Colonic mucosa (tissue), 4 donors: ENCODE results near the gene COL23A1. TPM values are rescaled to one million over a fixed set of nuclear protein-coding genes. Genes with fewer than 3 reads are reported as not detected.

Experiments used
- DNase-seq: peaks from one replicate; pipeline ENCODE4 v3.0.0-alpha.2; 2020
- H3K27ac ChIP-seq: fragments of 200-600 bp; one replicate; pipeline ENCODE4 v1.8.0; 2021
- H3K27me3 ChIP-seq: fragments of 200-600 bp; one replicate; pipeline ENCODE4 v1.8.0; 2021
- H3K36me3 ChIP-seq: fragments of 200-600 bp; one replicate; pipeline ENCODE4 v1.8.0; 2021
- H3K4me1 ChIP-seq: fragments of 200-600 bp; one replicate; pipeline ENCODE4 v1.8.0; 2021; ENCODE audit warnings: mild to moderate bottlenecking
- H3K4me3 ChIP-seq: fragments of 200-600 bp; one replicate; pipeline ENCODE4 v1.8.0; 2021
- H3K9ac ChIP-seq, 2 donors: one replicate each; pipeline ENCODE4 v1.7.0; 2013; ENCODE audit warnings: control low read depth in 2 of 2, low read depth in 2 of 2, low read length in 2 of 2
- H3K9me3 ChIP-seq: fragments of 200-600 bp; one replicate; pipeline ENCODE4 v1.8.0; 2021
- intact Hi-C: fragments of 100-400 bp; cut with DNase I; formaldehyde crosslinking; loops from one replicate; pipeline ENCODE4 v1.14.1; 2022
- total RNA-seq, 2 donors: library from RNA; stranded (reverse); fragmentation: NEBNext Ultra II Directional in 1 of 2; extraction: Animal tissue kit (Norgen Biotek cat#: 25700) in 1 of 2; gene quantifications; one replicate each; pipeline ENCODE4 v1.2.1, GENCODE V29; 2021
- TF ChIP-seq, protein P1 (sequence below): fragments of 200-600 bp; IDR thresholded peaks from one replicate; pipeline ENCODE4 v1.8.0; 2022; ENCODE audit warnings: antibody characterized with exemption, mild to moderate bottlenecking
- donor health status: healthy.
- donor health status: DM: no; HTN: no; CAD: no.
- donor health status: DM: no; HTN: no; CAD: no.

COL23A1 gene
- total RNA-seq, 2 donors from 2014 or later, result 0.37 to 0.49 TPM

DNA sequence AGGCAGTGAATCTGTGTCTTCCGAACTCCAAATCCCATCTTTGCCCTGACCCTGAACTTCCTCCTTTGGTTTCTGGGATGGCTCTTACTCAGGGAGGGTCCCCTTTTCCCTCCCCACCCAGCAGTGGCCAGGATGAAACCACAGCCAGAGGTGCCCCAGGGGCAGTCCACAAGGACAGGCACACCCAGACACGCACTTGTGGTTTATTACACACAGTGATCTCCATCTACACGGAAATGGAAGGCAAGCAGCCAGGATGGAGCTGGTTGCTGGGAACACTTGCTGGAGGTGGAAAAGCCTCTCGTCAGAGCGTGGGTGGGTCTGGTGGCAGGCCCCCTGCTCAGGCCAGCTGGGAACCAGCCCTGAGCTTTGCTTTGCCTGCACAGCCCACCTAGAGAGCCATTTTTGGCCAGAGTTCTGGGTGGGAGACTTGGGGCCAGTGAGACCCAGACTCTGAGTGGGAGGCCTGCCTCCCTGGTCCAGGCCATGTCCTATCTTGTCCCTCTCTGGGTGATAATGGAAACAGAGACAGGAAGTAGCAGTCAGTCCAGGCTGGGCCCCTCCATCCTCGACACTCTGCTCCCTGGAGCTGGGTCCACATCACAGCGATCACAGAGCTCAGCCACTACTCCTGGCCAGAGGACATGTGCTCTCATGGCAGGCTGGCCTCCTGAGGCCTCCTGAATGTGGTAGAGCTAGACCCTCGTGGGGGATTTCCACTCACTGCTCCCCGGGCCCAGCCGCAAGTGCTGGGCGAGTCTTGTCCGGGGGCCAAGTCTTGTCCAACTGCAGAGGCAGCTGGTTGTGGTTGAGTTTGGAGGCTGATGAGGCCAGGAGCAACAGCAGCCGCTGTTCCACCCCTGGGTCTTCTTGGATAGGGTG, 352.5 kb downstream of the COL23A1 start:
- H3K9me3 ChIP-seq, result no peaks in the 10 kb centered on the region
- peak; percentile 73 for DNase-seq
- no peak overlapping the region for H3K4me3 ChIP-seq
- H3K36me3 ChIP-seq, result no peaks in the 10 kb centered on the region
- intact Hi-C loops, result no loop called here
- H3K27me3 ChIP-seq, result no peaks in the 10 kb centered on the region
- TF ChIP-seq, protein P1, sequence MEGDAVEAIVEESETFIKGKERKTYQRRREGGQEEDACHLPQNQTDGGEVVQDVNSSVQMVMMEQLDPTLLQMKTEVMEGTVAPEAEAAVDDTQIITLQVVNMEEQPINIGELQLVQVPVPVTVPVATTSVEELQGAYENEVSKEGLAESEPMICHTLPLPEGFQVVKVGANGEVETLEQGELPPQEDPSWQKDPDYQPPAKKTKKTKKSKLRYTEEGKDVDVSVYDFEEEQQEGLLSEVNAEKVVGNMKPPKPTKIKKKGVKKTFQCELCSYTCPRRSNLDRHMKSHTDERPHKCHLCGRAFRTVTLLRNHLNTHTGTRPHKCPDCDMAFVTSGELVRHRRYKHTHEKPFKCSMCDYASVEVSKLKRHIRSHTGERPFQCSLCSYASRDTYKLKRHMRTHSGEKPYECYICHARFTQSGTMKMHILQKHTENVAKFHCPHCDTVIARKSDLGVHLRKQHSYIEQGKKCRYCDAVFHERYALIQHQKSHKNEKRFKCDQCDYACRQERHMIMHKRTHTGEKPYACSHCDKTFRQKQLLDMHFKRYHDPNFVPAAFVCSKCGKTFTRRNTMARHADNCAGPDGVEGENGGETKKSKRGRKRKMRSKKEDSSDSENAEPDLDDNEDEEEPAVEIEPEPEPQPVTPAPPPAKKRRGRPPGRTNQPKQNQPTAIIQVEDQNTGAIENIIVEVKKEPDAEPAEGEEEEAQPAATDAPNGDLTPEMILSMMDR, result no peak
- H3K27ac ChIP-seq, result peak overlapping the region; percentile 28
- peaks cover 22% of the 10 kb centered on the region for H3K4me1 ChIP-seq
- H3K9ac ChIP-seq, result peak overlapping the region in 1 of 2 donors; percentile 43

DNA sequence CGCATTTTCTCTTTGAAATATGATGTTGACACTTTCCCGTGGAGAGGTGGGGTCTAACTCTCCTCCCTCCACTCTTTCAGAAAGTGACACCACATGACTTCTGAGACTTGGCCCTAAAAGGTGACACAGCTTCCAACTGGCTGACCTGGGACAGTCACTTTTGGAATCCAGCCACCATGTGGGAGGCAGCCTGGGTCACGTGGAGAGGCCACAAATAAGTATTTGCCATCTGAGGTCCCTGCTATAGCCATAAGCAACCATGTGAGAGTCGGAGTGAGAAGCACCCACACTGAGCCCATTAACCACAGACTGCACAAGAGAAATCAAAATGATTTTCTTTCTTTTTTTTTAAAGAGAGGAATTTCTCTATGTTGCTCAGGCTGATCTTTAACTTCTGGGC, 353.5 kb downstream of the COL23A1 start:
- peaks cover 22% of the 10 kb centered on the region for H3K4me1 ChIP-seq
- no peaks in the 10 kb centered on the region for H3K36me3 ChIP-seq
- intact Hi-C loops, result no loop called here
- no peaks in the 10 kb centered on the region for H3K27me3 ChIP-seq
- peak; percentile 63 for DNase-seq
- TF ChIP-seq, protein P1, result no peak
- peak overlapping the region; percentile 28 for H3K27ac ChIP-seq
- no peak overlapping the region for H3K4me3 ChIP-seq
- H3K9me3 ChIP-seq, result no peaks in the 10 kb centered on the region
- no peak overlapping the region for H3K9ac ChIP-seq

- no peak for DNase-seq
- H3K27me3 ChIP-seq, result no peaks in the 10 kb centered on the region
- H3K9me3 ChIP-seq, result no peaks in the 10 kb centered on the region
- no peak overlapping the region for H3K9ac ChIP-seq
- TF ChIP-seq, protein P1, result no peak
- no peak overlapping the region for H3K4me3 ChIP-seq
- H3K36me3 ChIP-seq, result no peaks in the 10 kb centered on the region
- intact Hi-C loops, result no loop called here
- H3K27ac ChIP-seq, result no peak overlapping the region
- H3K4me1 ChIP-seq, result peaks cover 26% of the 10 kb centered on the region
Measured at GRCh38 chr5:178236126-178236525, 354.1 kb downstream of the COL23A1 start.

GRCh38 chr5:178235588-178235974, 354.6 kb downstream of the COL23A1 start:
- Histone ChIP-seq H3K27me3 (no peaks in the 10 kb centered on the region), H3K4me3 (no peak overlapping the region), H3K36me3 (no peaks in the 10 kb centered on the region), H3K9ac (no peak overlapping the region), H3K9me3 (no peaks in the 10 kb centered on the region), H3K27ac (no peak overlapping the region), H3K4me1 (peaks cover 31% of the 10 kb centered on the region)
- intact Hi-C loops, result no loop called here
- TF ChIP-seq, protein P1, result no peak
- no peak for DNase-seq

DNA sequence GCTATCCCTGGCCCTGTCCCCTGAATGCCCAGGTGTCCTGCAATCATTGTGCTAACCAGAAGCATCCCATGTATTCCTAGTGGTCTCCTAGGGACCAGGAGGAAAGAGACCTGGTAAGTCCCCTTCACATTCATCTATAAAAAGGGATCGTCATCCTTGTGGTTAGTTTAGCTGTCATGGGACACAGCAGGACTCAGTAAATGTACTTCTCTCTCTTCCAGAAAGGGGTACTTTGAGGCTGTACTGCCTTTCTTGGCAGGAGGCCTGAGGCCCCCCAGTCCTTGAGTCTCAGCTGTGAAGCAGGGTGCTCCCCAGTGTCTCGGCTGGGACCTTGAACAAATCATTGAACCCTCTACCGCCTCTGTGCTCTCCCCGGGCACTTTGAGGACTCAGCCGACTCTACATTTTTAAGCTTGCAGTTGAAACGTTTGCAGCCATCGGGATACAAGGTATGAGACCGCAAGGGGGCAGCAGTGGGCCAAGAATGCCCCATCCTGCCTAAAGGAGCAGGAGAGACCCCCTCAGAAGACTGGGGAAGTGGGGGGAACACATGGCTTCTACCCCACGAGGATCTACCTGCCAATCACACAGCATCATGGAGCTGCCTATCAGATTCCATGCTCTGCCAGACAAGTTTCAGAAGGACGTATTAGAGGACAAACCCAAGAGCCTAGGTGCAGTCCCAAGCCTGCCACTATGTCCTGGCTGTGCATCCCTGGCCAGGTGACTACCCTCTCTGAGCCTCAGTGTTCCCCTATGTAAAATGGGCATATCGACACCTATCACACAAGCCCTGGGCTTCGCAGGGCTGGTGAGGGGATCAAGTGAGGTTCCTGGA, 355.2 kb downstream of the COL23A1 start:
- intact Hi-C loops, result no loop called here
- DNase-seq, result peak; percentile 88
- Histone ChIP-seq H3K9ac (peak overlapping the region; percentile 20 to 42), H3K36me3 (no peaks in the 10 kb centered on the region), H3K27me3 (no peaks in the 10 kb centered on the region), H3K4me3 (no peak overlapping the region), H3K4me1 (peaks cover 37% of the 10 kb centered on the region), H3K27ac (no peak overlapping the region), H3K9me3 (no peaks in the 10 kb centered on the region)
- TF ChIP-seq, protein P1, result peak; percentile 73
